Brain microvascular endothelial cell (primary cell): Measurements from ENCODE around the gene MR1.
A peak's percentile ranks its signal among the peaks of the same experiment; 100 is the strongest.

Source experiments
- DNase-seq: peaks from one replicate; pipeline ENCODE4 v3.0.0-alpha.2; 2020
- H3K27ac ChIP-seq: fragments of 250-450 bp; sonication (Bioruptor Pico); 2 replicates; pipeline ENCODE4 v1.5.1; 2020; ENCODE audit warnings: mild to moderate bottlenecking, moderate library complexity
- H3K27me3 ChIP-seq: fragments of 250-450 bp; sonication (Bioruptor Pico); replicated peaks from 2 replicates; pipeline ENCODE4 v1.5.1; 2020; ENCODE audit warnings: mild to moderate bottlenecking
- H3K36me3 ChIP-seq: fragments of 250-450 bp; sonication (Bioruptor Pico); replicated peaks from 2 replicates; pipeline ENCODE4 v1.5.1; 2020; ENCODE audit warnings: mild to moderate bottlenecking
- H3K4me3 ChIP-seq: 2 replicates; pipeline ENCODE4 v1.5.1; 2011; ENCODE audit warnings: low read depth, mild to moderate bottlenecking, control low read depth, low read length, moderate library complexity
- CTCF ChIP-seq: IDR thresholded peaks from 2 replicates; pipeline ENCODE4 v1.5.1; 2011; ENCODE audit warnings: low read depth, mild to moderate bottlenecking, moderate library complexity, low read length, control low read depth, inconsistent platforms; ENCODE audit errors: missing control alignments
- in situ Hi-C: cut with HindIII; loops from 2 replicates; pipeline ENCODE4 v1.10.0; 2017; ENCODE audit warnings: low sequenced_read_pairs, low pct_ligation_motif_present

The MR1 gene

GRCh38 chr1:181002582-181003172, 31.1 kb upstream of the MR1 start:
- no peak overlapping the region for H3K4me3 ChIP-seq
- no peak for TF ChIP-seq CTCF
- in situ Hi-C loops: no loop called here
- no peaks in the 10 kb centered on the region for H3K27me3 ChIP-seq
- H3K27ac ChIP-seq: no peak overlapping the region
- peaks cover 10% of the 10 kb centered on the region for H3K36me3 ChIP-seq
- no peak for DNase-seq

GRCh38 chr1:181010789-181011188, 23.0 kb upstream of the MR1 start:
- in situ Hi-C loops: no loop called here
- Histone ChIP-seq H3K4me3 (no peak overlapping the region), H3K27ac (no peak overlapping the region), H3K36me3 (no peaks in the 10 kb centered on the region), H3K27me3 (no peaks in the 10 kb centered on the region)
- peak; percentile 34 for DNase-seq
- TF ChIP-seq CTCF: no peak

- no peak overlapping the region for H3K27ac ChIP-seq
These were observed 22.2 kb upstream of the MR1 start for GRCh38 chr1:181011301-181012202.

GRCh38 chr1:181012203-181012745, 21.5 kb upstream of the MR1 start:
- Histone ChIP-seq H3K27me3 (no peaks in the 10 kb centered on the region), H3K27ac (no peak overlapping the region), H3K36me3 (no peaks in the 10 kb centered on the region), H3K4me3 (no peak overlapping the region)
- no peak for DNase-seq
- in situ Hi-C loops: no loop called here
- no peak for TF ChIP-seq CTCF

More at GRCh38 chr1:181011301-181012202, 22.2 kb upstream of the MR1 start:
- H3K27me3 ChIP-seq: no peaks in the 10 kb centered on the region
- H3K36me3 ChIP-seq: no peaks in the 10 kb centered on the region
- in situ Hi-C loops: no loop called here
- H3K4me3 ChIP-seq: no peak overlapping the region
- no peak for DNase-seq
- TF ChIP-seq CTCF: no peak

GRCh38 chr1:181013144-181013543, 20.6 kb upstream of the MR1 start:
- Histone ChIP-seq H3K4me3 (no peak overlapping the region), H3K27ac (no peak overlapping the region), H3K36me3 (no peaks in the 10 kb centered on the region), H3K27me3 (no peaks in the 10 kb centered on the region)
- in situ Hi-C loops: no loop called here
- DNase-seq: no peak
- TF ChIP-seq CTCF: no peak
